Measurements from ENCODE around the gene PRPH2. TPM values are rescaled to one million over a fixed set of nuclear protein-coding genes. Genes with fewer than 3 reads are reported as not detected.

PRPH2 gene
- polyA plus RNA-seq, 1 donor from 2014 or later: not detected

GRCh38 chr6:42698217-42698616 is 24.2 kb downstream of the PRPH2 start:
- H3K9me2 ChIP-seq (ENCODE audit: insufficient read depth, low read length): no peaks in the 10 kb centered on the region
- no peaks in the 10 kb centered on the region for H3K9me3 ChIP-seq (ENCODE audit: low read length)
- H3K79me2 ChIP-seq (replicated peaks; ENCODE audit: insufficient read depth, low read length): no peaks in the 10 kb centered on the region
- no peak overlapping the region for H3K27ac ChIP-seq (ENCODE audit: low read length)
- H3K36me3 ChIP-seq (ENCODE audit: insufficient read depth, low read length): no peaks in the 10 kb centered on the region
- H3F3A ChIP-seq (ENCODE audit: insufficient read depth, low read length, poor library complexity, severe bottlenecking): no peaks in the 10 kb centered on the region
- H4K20me1 ChIP-seq (ENCODE audit: insufficient read depth): no peaks in the 10 kb centered on the region
- no peak overlapping the region for H3K9ac ChIP-seq (ENCODE audit: low read length)
- no peak overlapping the region for H3K4me2 ChIP-seq (ENCODE audit: low read length)
- H3K4me3 ChIP-seq (ENCODE audit: low read length): no peak overlapping the region
- H2AFZ ChIP-seq (ENCODE audit: low read depth, low read length): no peak overlapping the region
- H3K27me3 ChIP-seq (ENCODE audit: insufficient read depth, low read depth, low read length): no peaks in the 10 kb centered on the region
- TF ChIP-seq EZH2 (IDR thresholded peaks at IDR 0.05; ENCODE audit: borderline replicate concordance, insufficient read depth, low read length, poor library complexity, severe bottlenecking): no peak

GRCh38 chr6:42697268-42697655 is 25.1 kb downstream of the PRPH2 start:
- no peak overlapping the region for H3K4me2 ChIP-seq (ENCODE audit: low read length)
- TF ChIP-seq RAD21 (conservative IDR thresholded peaks at IDR 0.05) (no peak), POLR2AphosphoS5 (IDR thresholded peaks at IDR 0.05) (peak; percentile 4)
- H4K20me1 ChIP-seq (ENCODE audit: insufficient read depth): no peaks in the 10 kb centered on the region
- no peaks in the 10 kb centered on the region for H3K79me2 ChIP-seq (replicated peaks; ENCODE audit: insufficient read depth, low read length)
- no peak overlapping the region for H3K9ac ChIP-seq (ENCODE audit: low read length)
- H3K27ac ChIP-seq (ENCODE audit: low read length): no peak overlapping the region
- H2AFZ ChIP-seq (ENCODE audit: low read depth, low read length): no peak overlapping the region
- H3F3A ChIP-seq (ENCODE audit: insufficient read depth, low read length, poor library complexity, severe bottlenecking): no peaks in the 10 kb centered on the region
- H3K36me3 ChIP-seq (ENCODE audit: insufficient read depth, low read length): peaks cover 7% of the 10 kb centered on the region
- H3K4me3 ChIP-seq (ENCODE audit: low read length): no peak overlapping the region
- H3K27me3 ChIP-seq (ENCODE audit: insufficient read depth, low read depth, low read length): no peaks in the 10 kb centered on the region
- no peaks in the 10 kb centered on the region for H3K9me2 ChIP-seq (ENCODE audit: insufficient read depth, low read length)
- H3K9me3 ChIP-seq (ENCODE audit: low read length): no peaks in the 10 kb centered on the region

GRCh38 chr6:42696526-42697267 is 25.7 kb downstream of the PRPH2 start:
- no peaks in the 10 kb centered on the region for H4K20me1 ChIP-seq (ENCODE audit: insufficient read depth)
- no peaks in the 10 kb centered on the region for H3K27me3 ChIP-seq (ENCODE audit: insufficient read depth, low read depth, low read length)
- H3K4me3 ChIP-seq (ENCODE audit: low read length): no peak overlapping the region
- TF ChIP-seq SMC3 (conservative IDR thresholded peaks at IDR 0.05; ENCODE audit: poor library complexity): no peak
- no peak for TF ChIP-seq EP300 (conservative IDR thresholded peaks at IDR 0.05; ENCODE audit: poor library complexity, severe bottlenecking)
- TF ChIP-seq POLR2AphosphoS5 (IDR thresholded peaks at IDR 0.05): no peak
- no peak for TF ChIP-seq EZH2 (IDR thresholded peaks at IDR 0.05; ENCODE audit: borderline replicate concordance, insufficient read depth, low read length, poor library complexity, severe bottlenecking)
- TF ChIP-seq MXI1 (conservative IDR thresholded peaks at IDR 0.05; ENCODE audit: poor library complexity, severe bottlenecking): no peak
- TF ChIP-seq TAF1 (IDR thresholded peaks at IDR 0.05; ENCODE audit: low read depth): no peak
- TF ChIP-seq CTCF (IDR thresholded peaks at IDR 0.05; ENCODE audit: poor library complexity, severe bottlenecking): no peak
- TF ChIP-seq REST (IDR thresholded peaks at IDR 0.05; ENCODE audit: borderline replicate concordance): no peak
- no peak for TF ChIP-seq RAD21 (conservative IDR thresholded peaks at IDR 0.05)
- no peaks in the 10 kb centered on the region for H3K9me2 ChIP-seq (ENCODE audit: insufficient read depth, low read length)
- H3K27ac ChIP-seq (ENCODE audit: low read length): no peak overlapping the region
- H3K36me3 ChIP-seq (ENCODE audit: insufficient read depth, low read length): peaks cover 7% of the 10 kb centered on the region
- no peak overlapping the region for H2AFZ ChIP-seq (ENCODE audit: low read depth, low read length)
- H3F3A ChIP-seq (ENCODE audit: insufficient read depth, low read length, poor library complexity, severe bottlenecking): no peaks in the 10 kb centered on the region
- no peak overlapping the region for H3K9ac ChIP-seq (ENCODE audit: low read length)
- no peaks in the 10 kb centered on the region for H3K9me3 ChIP-seq (ENCODE audit: low read length)
- H3K4me2 ChIP-seq (ENCODE audit: low read length): no peak overlapping the region
- H3K79me2 ChIP-seq (replicated peaks; ENCODE audit: insufficient read depth, low read length): no peaks in the 10 kb centered on the region
